HG03457 (cell line): ENCODE measurements around the gene ICA1.

ENCODE experiments used
- ATAC-seq: cut with Tn5 transposase; IDR thresholded peaks from one replicate; pipeline ENCODE4 v1.9.1; 2021; ENCODE audit warnings: moderate number of reproducible peaks; ENCODE audit not compliant: unreplicated experiment

ICA1 gene

DNA sequence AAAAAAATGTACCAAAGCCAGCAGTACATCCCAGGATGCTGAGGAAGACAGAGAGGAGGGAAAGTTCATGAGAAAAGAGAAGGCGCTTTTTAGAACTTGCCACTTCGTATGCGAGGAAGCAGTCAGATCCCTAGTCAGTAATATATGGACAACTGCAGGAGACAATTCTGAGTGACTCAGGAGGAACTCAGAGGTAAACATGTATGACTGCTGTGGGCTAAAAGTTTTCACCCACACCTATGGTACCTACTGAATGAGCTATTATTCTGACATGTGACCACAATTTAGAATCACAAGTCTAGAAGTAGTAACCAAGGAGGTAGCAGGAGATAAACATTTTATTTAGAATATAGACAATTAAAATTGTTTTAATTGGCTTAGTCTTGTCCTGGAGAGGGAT lies 126.5 kb downstream of the ICA1 start:
- ATAC-seq = no peak

DNA sequence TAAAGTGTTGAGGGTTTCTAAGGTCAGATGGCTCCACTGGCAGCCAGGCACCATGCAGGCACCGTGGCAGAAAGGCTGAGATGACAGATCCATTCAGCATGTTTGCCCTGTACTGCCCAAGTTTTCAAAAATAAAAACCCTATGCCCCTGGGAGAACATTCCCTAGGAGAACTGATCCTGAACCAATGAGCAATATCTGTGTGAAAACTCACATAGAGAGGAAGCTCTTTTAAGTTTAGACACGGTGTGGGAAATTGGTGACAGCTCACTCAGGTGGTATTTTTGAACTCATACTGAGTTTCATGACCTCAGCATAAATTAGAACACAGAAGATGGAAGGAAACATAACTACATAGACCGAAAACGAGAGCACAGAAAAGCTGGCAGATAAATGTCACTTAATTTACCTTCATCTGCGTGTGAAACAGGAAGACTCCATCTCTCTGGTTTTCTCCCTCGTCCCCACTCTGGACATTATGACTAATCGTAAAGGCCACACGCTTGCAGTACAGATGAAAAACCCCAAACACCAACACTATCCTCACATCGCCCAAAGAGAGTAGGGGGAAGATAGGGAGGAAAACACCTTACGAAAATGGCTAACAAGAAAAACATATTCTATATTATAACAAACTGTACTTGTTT lies 127.8 kb downstream of the ICA1 start:
- ATAC-seq = peak; percentile 65

DNA sequence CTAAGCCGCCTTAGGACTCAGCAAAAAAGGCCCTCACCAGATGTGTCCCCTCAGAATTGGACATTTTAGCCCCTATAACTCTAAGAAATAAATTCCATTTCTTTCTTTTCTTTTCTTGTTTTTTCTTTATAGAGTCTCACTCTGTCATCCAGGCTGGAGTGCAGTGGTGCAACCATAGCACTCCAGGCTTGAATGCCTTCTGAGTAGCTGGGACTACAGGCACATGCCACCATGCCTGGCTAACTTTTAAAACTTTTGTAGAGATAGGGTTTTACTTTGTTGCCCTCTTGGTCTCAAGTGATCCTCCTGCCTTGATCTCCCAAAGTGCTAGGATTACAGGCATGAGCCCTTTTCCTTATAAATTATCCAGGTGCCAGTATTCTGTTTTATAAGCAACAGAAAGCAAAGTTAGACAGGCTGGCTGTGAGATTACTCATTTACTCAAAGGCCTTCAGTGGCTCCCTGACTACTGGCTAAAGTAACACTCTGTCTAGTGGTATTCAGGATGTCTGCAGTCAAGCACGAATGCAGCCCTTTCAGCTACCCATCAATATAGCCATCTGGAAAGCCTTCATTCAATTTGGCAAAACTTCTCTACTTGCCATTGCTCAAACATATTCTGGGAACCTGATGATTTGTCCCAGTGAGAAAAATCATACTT lies 128.6 kb downstream of the ICA1 start:
- ATAC-seq = peak; percentile 27

- ATAC-seq = no peak
Observed at GRCh38 chr7:8131694-8132605, 130.0 kb downstream of the ICA1 start.

DNA sequence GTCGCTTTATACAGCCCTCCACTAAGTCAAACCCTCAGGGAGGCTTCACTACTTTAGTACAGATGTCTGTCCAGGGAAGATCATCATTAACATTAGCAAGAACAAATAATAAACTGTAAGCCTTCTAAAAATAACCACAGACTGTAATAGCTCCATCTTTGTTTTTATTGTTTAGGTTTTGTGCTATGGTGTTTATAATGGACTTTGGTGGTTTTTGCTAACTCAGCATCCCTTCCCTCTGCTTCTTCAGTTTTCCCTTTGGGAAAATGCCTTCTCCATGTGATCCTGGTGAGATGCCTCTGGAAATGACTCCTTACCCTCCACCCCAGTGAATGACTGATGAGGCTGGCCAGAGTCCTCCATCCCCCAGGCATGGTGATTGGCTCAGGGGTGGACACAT lies 131.3 kb downstream of the ICA1 start:
- no peak for ATAC-seq

- no peak for ATAC-seq
Observed at GRCh38 chr7:8129318-8129659, 132.7 kb downstream of the ICA1 start.

GRCh38 chr7:8128449-8129317 lies 133.3 kb downstream of the ICA1 start:
- ATAC-seq = no peak

DNA sequence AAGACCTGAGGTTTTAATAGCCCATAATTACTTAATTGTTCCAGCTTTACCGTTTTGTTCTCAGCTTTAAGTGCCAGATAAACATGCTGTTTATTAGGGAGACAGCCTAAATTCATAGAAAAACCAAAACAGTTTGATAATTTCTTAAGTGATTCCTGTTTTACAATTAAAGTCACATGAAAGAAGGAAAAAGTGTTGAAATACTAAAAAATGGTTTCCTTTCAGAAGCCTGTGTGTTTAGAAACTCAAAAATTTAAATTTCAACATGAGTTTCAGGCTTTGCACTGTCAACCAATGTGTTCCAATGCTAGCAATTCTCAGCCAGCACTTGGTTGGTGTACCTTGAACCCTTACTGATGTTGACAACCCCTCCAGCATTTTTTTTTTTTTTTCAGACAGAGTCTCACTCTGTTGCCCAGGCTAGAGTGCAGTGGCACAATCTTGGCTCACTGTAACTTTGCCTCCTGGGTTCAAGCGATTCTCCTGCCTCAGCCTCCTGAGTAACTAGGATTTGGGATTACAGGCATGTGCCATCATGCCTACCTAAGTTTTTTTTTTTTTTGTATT lies 135.3 kb downstream of the ICA1 start:
- no peak for ATAC-seq

DNA sequence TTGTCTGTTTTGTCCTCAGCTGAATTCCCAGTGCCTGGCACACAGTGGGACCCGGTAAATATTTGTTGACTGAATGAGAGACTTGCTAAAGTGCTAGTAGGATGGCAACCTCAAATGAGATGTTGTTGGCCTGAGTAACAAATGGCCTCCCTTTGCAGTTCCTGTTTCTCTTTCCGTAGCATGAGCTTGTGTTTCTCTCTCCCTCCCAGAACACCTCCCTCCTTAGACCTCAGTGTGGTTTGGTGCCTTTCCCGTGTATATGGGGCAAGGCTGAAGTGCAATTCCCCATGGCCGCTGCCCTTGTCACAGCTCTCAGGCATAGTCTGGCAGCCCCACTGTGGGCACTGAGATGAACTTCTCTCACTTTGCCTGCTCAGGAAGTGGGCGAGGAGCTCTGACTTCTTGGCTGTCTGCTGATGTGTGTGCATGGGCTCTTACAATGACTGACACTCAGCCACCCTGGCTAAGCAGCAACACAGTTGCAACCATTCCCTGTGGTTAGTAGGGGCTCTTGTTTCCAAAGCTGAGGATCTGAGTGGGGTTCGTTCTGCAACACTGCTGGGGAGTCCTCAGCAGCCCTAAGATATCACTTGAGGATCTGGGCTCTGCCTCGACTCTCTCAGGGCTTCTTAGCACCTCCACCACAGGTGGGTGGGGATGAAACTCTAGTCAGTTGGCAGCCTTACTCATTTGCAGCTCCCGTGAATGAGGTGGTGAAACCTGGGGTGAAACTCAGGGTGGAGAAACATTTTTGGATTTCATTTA lies 136.1 kb downstream of the ICA1 start:
- peak; percentile 71 for ATAC-seq

DNA sequence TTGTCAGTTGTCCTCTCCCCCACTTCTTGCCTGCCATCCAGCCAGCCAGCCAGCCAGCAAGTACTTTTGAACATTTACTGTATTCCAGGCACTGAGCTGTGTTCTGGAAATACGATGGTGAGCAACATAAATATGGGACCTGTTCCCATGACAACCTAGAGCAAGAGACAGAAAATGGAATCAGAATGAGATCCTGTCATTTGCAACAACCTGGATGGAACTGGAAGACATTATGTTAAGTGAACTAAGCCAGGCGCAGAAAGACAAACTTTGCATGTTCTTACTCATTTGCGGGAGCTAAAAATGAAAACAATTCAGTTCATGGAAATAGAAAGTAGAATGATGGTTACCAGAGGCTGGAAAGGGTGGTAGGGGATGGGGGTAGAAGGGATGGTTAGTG lies 140.7 kb downstream of the ICA1 start:
- ATAC-seq = no peak

GRCh38 chr7:8120390-8121058 lies 141.4 kb downstream of the ICA1 start:
- ATAC-seq = no peak

GRCh38 chr7:8119262-8119661 lies 142.7 kb downstream of the ICA1 start:
- ATAC-seq = no peak

- no peak for ATAC-seq
Observed at GRCh38 chr7:8117195-8117594, 144.8 kb downstream of the ICA1 start.

DNA sequence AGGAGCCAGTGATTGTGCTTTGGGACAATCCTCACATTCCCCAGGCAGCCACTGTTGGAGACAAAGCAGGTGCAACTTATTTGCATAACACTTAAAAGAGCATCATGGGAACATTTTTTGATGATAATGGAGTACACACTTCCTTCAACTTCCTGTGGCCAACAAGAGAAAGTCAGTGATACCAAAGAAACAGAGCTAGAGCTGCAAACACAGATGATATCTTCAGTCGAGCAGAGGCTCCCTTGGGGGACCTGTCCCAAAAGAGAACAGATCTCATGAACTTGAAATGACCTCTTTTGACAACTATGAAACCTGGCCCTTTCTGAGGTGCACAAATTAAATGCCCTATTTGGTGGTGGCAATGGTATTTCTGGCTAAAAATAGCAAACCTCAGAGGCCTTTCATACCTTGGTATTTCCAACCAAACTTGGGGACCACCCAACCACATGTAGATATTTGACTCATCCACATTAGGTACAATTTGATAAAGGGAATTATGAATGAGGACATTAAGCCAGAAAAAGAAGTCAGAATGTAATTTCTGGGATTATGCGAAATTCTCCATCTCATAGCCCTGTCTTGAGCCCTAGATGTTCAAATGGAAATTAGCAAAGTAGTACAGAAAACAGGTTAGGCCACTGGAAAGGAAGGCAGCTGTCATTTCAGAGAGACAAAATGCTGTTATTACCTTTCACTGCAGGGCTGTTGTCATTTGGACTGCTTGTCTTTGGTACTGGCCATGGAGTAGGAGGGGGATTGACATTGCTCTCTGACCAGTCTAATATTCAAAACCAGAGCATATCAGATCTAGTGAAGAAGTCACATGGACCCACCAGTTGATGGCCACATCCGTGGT lies 146.2 kb downstream of the ICA1 start:
- peak; percentile 89 for ATAC-seq

GRCh38 chr7:8114175-8114574 lies 147.8 kb downstream of the ICA1 start:
- ATAC-seq = no peak

GRCh38 chr7:8113184-8113583 lies 148.8 kb downstream of the ICA1 start:
- ATAC-seq = no peak

DNA sequence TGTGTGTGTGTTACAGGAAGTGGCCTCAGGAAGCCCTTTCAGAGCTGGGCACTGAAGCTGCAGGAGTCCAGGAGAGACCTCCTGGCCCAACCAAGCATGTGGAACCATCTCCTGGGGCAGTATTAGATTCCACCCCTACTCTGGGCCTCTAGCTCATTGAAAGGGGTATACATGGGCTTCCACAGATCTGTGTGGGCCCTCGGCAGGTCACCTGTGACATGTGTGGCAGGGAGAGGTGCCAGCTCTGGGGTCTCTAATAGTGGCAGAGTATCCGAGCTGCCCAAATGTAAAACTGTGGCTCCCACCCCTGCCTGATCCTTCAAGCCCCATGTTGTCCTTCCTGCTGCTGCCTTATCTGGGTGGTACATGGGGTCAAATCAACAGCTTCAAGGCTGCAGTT lies 149.3 kb downstream of the ICA1 start:
- ATAC-seq = no peak

- no peak for ATAC-seq
Observed at GRCh38 chr7:8111282-8111960, 150.5 kb downstream of the ICA1 start.
